Measurements from ENCODE around the gene OARD1.

Gene OARD1

DNA sequence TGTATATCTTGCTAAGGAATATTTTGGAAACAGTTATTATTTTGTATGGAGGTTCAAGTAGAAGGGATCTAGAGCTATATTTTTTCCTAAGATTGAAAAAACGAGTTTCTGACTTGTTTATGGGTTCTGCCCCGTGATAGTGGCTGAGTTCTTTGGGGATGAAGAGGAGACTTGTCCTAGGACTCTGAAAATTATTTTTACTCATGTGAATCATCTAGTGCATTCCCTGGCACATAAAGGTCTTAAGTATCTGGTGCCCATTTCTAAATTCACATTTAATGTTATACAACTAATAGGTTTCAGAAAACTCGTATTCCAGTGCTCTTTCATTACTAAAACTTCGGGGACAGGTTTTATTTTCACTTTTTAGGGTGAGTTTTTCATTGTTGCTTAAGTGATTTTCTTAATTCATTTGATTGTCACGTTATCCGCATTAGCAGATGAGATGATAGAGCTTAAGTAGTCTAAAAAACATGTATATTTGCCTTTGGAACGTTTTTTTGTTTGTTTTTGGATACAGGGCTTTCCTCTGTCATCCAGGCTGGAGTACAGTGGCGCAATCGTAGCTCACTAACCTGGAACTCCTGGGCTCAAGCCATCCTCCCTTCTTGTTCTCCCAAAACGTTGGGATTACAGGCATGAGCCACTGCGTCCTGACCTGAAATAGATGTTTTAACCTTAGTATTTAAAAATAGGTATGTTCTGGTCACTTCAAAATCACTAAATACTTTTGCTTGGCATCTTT is 2.7 kb upstream of the OARD1 start:
- no peak for FAIRE-seq

DNA sequence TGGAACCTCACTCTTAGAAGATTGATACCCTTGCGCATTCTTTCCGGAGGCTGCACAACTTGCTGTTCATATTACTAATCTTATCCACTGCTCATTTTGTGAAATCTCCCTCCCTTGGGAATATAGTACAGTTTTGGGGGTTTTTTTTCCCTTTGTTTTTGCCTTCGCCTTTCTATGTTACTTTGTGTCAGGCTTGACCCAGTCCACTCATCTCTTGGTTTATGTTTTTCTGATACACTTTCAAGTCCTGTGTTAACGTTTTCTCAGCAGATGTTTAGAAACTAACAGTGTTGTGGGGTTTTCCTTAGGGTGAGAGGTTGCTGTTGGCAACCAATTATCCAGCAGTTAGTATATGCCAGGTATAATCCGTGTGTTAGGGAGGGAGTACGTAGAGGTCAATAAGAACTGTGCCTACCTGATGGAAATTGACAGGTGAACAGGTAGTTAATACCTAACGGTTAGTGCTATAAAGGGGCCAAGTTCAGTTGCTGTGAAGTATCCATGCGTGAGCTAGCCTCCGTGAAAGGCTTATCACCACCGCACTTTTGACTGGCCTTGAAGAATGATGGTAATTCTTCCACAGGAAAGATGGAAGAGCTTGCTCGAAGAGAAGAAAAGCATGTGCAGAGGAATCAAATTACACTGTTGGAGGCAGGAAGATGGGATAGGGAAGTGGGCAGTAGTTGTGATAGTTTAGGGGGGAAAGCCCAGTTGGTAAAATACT is 2.0 kb upstream of the OARD1 start:
- peak; percentile 51 for FAIRE-seq

DNA sequence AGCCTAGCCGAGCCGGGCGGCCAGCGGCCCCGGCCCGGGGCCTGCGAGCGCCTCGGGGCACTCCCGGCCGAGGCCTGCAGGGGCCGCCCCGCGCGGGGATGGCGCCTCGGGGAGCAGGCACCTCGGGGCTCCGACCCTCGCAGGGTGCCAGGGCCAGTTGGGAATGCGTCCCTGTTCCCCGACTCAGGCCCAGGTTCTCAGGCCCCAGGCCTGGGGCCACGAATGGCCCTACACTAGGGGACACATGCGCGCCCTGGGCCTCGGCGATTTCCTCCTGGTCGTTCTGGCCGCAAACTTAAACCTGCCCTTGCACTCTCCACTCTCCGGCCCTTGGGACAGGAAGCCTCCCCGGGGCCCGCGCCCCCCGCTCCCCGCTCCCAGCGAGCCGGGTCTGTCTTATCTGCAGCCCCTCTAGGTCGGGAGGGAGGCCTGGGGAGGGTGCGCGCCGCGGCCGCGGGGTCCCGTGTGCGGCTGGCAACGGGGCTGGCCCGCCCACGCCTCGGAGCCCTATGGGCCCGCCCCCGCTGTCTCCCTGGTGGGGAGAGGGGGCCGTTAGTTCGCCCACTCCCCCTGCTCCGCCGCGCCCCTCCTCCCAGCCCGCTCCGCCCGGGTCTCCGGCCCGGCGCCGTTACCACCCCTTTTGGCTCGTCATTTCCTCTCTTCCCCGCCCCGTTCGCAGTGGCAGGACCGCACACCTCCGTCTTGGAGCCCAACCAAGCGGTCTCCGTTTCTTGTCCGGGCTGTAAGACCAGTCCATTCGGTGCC is 1.2 kb upstream of the OARD1 start:
- FAIRE-seq: no peak

DNA sequence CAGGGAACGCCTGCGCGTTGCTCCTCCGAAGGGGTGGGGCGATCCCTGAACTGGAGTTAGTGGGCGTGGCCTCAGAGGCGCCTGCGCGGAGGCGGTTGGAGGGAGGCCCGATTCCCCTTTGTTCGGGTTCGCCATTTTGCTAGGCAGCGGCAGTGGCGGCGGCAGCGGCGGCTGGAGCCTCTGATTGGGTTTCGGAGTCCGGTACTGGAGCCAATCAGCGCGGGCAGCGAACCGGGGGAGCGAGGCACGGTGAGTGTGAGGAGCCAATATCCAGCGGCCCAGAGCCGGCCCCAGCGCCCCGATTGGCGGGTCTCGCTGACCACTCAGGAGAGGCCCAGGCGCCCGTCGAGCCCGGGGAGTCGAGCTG is 663 bp upstream of the OARD1 start, which contains the start of gene NFYA:
NFYA (plus strand) TSS at position 139 of the 367 bp plus-strand sequence. CDS start 6,116 bp downstream, outside the sequence.
- FAIRE-seq: peak; percentile 100

DNA sequence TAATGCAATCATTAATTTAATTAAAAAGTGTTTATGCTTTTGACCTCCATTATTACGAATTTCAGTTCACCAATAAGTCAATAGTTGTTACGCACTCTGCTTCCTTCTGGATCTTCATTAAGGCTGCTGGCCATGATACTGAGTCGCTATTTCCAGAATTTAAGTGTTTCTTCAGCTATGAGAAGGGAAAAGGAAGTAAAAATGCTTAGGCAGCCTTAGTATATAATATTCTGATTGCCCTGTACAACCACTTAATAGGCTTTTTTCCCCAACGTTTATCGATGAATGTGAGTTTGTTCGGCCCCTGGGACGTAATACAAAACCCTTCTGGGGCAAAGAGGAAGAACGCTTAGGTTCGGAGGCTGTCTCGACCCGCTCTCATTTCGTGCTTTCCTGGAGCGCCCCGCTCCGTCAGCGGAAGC is 644 bp downstream of the OARD1 start:
- FAIRE-seq: no peak

DNA sequence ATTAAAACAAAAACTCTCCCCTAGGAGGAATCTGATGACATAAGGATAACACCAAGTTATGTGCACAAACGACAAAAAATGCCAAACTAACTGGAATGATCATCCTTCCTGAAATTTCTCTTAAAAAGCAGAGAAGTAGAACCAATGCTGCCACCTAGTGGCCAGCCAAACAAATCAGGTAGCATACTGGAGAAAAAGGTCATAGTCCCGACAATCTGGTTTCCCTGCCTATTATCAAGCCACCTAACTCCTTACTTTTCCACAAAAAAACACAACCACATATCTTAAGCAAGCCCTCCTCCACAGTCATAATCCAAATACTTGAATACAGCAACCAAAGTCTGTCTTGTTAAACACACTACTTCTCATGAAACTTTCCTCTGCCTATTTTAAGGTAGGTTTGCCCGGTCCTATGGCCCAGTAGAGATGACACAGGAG is 5.3 kb downstream of the OARD1 start:
- FAIRE-seq: peak; percentile 83

DNA sequence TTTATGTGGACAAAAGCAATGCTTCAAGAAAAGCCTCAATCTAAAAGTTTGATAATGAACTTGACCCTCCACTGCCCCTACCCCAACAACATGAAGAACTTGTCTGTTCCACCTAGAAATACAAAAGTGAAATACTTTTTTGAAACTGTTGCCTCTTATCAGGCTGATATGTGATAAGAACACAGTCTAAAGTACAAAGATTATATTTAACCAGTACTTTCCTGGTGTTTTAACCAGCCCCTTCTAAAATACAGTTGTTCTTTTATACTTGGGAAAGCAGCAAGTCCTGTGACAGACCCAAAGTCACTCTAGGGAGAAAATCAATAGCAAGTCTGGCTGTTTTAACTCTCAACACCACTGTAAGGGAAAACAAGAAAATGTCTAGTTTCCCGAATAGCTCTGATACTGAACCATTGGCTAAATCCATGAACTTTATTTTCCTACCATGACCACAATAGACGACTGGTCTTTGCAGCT is 6.6 kb downstream of the OARD1 start:
- FAIRE-seq: no peak

DNA sequence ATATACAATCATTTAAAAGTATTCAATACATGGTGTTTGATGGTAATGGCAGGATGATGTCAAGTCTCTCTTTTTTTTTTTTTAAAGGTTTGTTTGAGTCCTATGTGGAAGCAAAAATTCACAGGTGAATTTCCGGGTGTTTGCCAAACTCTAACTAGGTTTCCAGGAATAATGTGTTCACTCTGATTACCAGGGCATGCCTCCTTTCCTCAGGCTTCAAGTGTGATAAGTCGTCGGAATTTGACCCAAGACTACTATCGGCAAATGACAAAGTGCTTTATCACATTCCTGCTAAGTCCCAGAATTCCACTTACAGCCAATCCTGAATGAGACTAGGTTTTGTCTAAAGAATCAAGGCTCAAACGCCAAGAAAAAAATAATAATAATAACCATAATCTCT is 7.3 kb downstream of the OARD1 start:
- FAIRE-seq: no peak

DNA sequence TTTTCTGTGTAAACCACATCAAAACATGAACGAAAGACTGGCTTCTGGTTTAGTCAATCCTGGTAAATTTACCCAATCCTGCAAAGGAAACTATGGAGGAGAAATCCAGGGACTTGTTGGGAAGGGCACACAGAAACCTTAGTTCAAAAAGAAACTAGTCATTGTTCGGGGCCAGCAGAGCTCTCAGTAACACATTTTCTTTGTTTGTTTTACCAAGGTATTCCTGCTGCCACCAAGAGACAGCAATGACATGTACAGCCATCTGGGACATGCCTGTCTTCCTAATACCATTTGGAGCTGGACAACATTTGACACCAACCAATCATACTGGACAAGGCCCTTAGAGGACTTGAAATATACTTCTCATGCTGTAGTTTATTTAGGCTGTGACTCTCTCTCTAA is 8.3 kb downstream of the OARD1 start:
- FAIRE-seq: no peak

DNA sequence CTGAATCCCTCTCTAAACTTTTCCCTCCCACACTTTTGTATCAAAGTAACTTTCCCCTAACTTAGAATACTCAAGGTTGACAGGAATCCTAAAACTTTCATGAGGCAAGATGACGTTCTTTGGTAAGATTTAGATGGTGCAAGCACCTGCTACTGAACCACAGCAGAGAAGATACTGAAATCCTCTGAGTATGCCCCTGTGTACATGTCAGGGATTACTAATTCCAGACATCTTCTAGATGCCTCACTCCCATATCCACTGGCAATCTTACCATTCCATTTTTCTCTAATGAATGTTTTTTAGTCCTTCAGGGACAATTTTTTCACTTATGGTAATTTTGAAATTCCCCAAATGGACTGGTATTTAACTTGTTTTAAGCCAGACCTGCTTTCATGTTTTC is 10.1 kb downstream of the OARD1 start:
- no peak for FAIRE-seq

DNA sequence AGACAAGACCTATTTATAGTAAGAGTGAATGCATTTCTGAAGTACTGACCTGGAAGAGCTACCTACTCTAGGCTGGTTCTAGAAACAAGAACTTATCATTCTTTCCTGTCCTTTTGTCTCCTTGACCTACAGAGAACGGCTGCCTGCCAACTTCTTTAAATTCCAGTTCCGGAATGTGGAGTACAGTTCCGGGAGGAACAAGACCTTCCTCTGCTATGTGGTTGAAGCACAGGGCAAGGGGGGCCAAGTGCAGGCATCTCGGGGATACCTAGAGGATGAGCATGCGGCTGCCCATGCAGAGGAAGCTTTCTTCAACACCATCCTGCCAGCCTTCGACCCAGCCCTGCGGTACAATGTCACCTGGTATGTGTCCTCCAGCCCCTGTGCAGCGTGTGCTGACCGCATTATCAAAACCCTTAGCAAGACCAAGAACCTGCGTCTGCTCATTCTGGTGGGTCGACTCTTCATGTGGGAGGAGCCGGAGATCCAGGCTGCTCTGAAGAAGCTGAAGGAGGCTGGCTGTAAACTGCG is 10.9 kb downstream of the OARD1 start:
- no peak for FAIRE-seq

DNA sequence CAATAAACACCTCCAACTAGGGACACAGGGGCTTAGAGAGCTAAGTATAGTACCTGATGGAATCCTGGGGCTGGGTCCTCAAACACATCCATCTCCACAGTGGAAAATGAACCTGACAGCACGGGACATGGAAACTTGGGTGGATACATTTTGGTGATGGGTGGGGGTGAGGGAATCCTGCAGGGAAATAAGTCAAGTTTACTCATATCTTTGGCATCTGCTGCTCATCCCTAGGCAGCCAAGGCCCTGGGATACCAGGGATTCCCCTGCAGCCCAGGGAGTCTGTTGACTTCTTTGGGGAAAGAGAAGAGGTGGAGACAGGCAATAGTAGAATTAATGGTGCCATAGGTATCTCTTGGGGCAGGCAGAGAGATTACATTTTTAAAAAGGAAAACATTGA is 12.6 kb downstream of the OARD1 start:
- no peak for FAIRE-seq

DNA sequence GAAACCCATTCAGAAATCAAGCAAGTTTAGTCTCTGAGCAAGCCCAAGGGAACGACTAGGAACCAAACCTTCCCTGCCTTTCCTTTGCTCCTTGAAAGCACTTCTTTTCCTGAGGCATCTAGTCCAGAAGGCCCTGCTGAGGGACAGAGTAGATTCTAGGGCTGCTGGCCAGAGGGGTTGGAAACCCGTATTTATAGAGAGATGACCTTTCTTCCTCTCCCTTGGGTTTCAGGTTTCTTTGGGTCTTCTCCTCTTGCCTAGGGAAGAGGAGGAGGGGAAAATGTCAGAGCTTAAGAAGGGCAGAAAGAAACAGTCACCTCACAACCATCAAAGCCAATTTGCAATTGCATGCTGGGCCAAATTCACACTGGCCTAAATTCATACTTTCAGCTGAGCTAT is 13.4 kb downstream of the OARD1 start:
- FAIRE-seq: no peak

DNA sequence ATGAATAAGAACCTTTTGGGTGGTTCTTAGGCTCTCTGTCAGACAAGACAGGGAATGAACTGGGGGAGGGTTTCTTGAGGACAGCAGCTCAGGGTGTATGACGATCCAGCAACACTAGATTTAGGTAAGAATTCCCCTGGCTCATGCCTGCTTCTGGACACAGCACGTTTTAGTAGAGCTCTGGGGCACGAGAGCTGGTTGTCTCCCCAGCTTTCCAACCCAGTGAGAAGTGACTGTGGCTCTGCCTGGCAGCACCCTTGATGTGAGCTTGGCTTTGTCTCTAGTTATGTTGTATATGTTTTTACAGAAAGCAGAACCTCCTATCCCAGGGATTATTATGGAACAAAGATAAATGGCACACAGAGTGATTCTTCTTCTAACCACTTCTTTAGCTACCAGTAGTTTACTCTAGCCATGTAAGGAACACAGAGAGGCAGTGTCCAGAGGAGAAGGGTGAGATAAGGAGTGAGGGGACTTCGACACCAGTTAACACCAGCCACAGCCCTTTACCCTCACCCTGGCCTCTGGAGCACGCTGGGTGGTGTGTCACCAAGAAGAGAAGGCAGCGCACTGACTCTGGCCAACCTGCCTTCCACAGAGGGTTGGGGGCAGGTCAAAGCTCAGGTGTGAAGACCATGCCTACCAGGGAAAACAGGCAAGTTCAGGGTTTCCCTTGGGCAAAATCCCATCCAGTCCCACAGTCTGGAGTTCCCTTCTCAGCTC is 15.2 kb downstream of the OARD1 start:
- no peak for FAIRE-seq

DNA sequence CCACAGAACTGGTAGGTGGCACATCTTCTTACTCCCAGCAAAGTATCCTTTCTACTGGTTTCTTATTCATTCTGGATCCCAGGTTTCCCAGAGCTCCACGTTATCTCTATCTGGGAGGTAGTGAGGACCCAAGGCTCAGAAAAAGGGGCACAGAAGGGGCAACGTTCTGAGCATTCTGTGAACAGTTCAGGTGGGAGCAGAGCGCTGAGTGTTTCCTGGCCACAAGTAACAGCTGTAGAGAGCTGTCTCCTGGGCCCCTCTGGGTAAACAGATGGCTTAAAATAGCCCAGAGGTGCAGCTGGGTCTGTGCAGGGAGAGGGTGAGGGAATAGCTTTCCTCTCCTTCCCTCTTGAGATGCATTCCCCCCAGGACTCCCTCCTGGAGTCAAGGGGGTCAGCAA is 17.0 kb downstream of the OARD1 start:
- no peak for FAIRE-seq

DNA sequence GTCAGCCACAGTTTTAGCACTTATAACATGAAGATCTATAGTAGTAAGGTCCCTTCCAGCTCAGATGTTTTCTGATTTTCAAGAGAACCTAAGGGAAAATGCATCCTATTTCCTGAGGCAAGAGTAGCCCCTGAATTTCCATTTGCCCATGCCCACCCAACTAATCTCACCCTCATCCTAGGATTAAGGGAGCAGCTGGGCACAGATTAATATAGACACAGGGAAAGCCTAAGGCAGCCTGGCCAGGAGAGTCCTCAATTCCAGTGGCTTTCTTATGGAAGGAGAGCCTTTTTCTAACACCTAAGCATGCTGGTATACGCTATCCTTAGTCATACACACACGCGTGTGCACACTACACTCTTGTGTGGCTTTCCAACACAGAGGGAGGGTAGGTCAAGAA is 17.6 kb downstream of the OARD1 start:
- no peak for FAIRE-seq

DNA sequence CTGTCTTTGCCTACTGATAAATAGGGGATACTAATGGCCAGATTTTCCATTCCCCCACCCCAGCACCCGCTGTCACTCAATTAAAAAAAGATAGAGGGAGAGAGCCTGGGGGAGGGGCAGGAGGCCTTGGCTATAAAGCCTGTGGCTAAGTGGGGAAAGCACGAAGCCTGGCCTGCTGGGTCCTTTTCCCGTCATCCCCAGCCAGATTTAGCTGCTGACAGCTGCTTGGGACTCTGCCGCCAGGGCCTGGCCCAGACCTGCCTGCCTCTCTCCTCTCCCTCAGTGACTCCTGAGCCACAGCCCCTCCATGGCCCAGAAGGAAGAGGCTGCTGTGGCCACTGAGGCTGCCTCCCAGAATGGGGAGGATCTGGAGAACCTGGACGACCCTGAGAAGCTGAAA is 19.1 kb downstream of the OARD1 start, which contains the start of gene APOBEC2:
APOBEC2 (plus strand) TSS at position 162 of the 400 bp plus-strand sequence; CDS start at position 308, 146 bp downstream.
- no peak for FAIRE-seq

DNA sequence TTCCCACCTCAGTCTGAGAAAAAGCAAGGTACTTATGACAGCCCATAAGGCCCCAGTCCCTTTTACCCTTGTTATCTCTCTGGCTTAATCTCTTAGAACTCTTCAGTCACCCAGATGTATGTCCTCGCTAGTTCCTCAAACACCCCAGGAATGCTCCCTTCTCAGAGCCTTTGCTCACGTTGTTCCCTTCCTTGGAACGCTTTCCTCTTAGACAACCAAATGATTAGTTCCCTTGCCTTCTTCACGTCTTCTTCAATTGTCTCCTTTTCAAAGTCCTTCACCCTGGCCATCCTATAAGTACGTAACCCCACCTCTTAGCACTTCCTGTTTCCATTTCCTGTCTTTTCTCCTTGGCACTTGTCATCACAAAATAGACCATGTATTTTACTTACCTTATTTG is 20.3 kb downstream of the OARD1 start:
- no peak for FAIRE-seq

DNA sequence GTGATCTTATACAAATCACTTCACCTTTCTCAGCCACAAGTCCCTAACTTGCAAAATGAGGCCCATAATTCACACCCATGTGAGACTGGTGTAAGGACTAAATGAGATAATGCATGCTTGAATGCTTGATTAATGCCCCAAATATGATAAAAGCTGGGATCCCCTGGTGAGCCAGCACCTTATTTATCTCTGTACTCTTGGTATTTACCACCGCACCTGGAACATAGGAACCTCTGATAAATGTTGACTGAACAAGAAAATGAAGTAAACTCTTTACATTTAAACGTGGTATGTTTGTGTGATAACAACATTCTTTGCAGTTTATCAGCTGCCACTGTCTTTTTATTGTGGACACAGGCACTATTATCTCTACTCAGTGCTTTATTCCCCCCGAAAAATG is 21.6 kb downstream of the OARD1 start:
- no peak for FAIRE-seq

DNA sequence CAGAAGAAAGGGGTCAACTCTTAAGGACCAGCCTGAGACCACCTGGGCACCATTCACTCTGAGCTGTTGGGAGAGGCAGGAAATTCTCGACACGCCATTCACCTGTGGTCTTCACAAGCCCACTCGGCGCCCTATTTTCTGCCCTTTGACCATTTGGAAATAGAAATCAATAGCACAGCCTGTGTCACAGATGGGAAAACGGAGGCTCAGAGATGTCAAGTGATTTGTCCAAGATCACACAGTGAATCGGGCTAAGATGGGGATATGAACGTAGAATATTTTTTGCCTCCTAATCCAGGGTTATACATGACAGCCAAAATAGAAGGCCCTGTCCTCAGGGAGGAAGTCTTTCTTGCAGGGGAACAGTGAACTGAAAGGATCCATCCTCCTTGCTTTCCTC is 22.2 kb downstream of the OARD1 start:
- FAIRE-seq: no peak

DNA sequence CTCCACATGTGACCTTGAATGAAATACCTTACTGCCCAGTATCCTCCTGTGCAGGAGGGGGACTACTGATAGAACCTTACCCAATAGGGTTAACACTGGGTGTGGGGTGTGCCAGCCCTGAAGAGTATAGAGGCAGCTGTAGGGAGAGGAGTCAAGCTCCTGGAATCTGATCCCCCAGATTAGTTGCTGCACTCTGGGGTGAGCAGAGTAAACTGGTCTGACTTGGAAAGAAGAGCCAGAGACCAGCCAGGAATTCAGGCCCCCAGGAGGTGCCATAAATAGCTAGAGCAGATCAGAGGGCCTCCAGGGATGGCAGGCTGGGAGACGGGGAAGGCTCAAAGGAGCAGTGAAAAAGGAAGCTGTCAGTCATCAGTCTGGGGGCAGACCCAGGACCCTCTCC is 22.6 kb downstream of the OARD1 start:
- no peak for FAIRE-seq
